T-helper 9 cell (primary cell): ENCODE data around the gene IGFBP3.
"Not testable (repeated sequence)": the region's sequence is repeated elsewhere in the genome, so short reads cannot be mapped to it uniquely, and the experiment has no call there.

ENCODE experiments used
- DNase-seq: peaks from one replicate; pipeline ENCODE4 v3.0.0-alpha.2; 2020
- total RNA-seq, 2 donors: gene quantifications; one replicate each; lab custom pipeline; 2026; lab: John Stamatoyannopoulos, UW

The IGFBP3 gene
- 11.3 to 31.3 reads per million in 2 donors for total RNA-seq

GRCh38 chr7:45920502-45921380 is at the start of gene IGFBP3:
Gene IGFBP3, minus strand, starts transcription at chr7:45921272. Its CDS starts 132 bp downstream, at chr7:45921140.
- DNase-seq: no peak

GRCh38 chr7:45970454-45970853 is 49.4 kb upstream of the IGFBP3 start:
- DNase-seq: no peak

- DNase-seq: no peak
These were observed 48.9 kb upstream of the IGFBP3 start for GRCh38 chr7:45969940-45970339.

GRCh38 chr7:45968856-45969541 is 47.9 kb upstream of the IGFBP3 start:
- no peak for DNase-seq

GRCh38 chr7:45968312-45968711 is 47.2 kb upstream of the IGFBP3 start:
- no peak for DNase-seq

- no peak for DNase-seq
These were observed 46.6 kb upstream of the IGFBP3 start for GRCh38 chr7:45967591-45968157.

GRCh38 chr7:45962861-45963260 is 41.8 kb upstream of the IGFBP3 start:
- DNase-seq: no peak

- DNase-seq: no peak
These were observed 36.6 kb upstream of the IGFBP3 start for GRCh38 chr7:45957721-45958120.

- no peak for DNase-seq
These were observed 34.2 kb upstream of the IGFBP3 start for GRCh38 chr7:45955286-45955685.

- not testable (repeated sequence) for DNase-seq
These were observed 32.0 kb upstream of the IGFBP3 start for GRCh38 chr7:45953055-45953454.

GRCh38 chr7:45944058-45944457 is 23.0 kb upstream of the IGFBP3 start:
- no peak for DNase-seq

- no peak for DNase-seq
These were observed 19.9 kb upstream of the IGFBP3 start for GRCh38 chr7:45940939-45941338.

- DNase-seq: not testable (repeated sequence)
These were observed 19.2 kb upstream of the IGFBP3 start for GRCh38 chr7:45940237-45940781.

GRCh38 chr7:45939574-45939973 is 18.5 kb upstream of the IGFBP3 start:
- DNase-seq: no peak

GRCh38 chr7:45938626-45939302 is 17.7 kb upstream of the IGFBP3 start:
- DNase-seq: no peak

GRCh38 chr7:45937862-45938261 is 16.8 kb upstream of the IGFBP3 start:
- DNase-seq: no peak

GRCh38 chr7:45937301-45937700 is 16.2 kb upstream of the IGFBP3 start:
- DNase-seq: no peak

GRCh38 chr7:45930967-45931366 is 9.9 kb upstream of the IGFBP3 start:
- no peak for DNase-seq

GRCh38 chr7:45927721-45928120 is 6.6 kb upstream of the IGFBP3 start:
- DNase-seq: no peak

- DNase-seq: no peak
These were observed 3.2 kb upstream of the IGFBP3 start for GRCh38 chr7:45924283-45924682.

- no peak for DNase-seq
These were observed 2.7 kb upstream of the IGFBP3 start for GRCh38 chr7:45923818-45924217.

GRCh38 chr7:45923290-45923689 is 2.2 kb upstream of the IGFBP3 start:
- no peak for DNase-seq

GRCh38 chr7:45922810-45923209 is 1.7 kb upstream of the IGFBP3 start:
- no peak for DNase-seq
